Caco-2 (cell line): ENCODE results near the gene SMAGP. TPM values are rescaled to one million over a fixed set of nuclear protein-coding genes. Genes with fewer than 3 reads are reported as not detected.

Experiments used
- BruUV-seq: library from RNA; stranded (reverse); fragments of 400-500 nt; replicated peaks from 2 replicates; lab custom pipeline; 2021; lab: Mats Ljungman, UMichigan
- CTCF ChIA-PET: fragments of 300-600 bp; sonication (Branson Sonifier 250); formaldehyde crosslinking; loops from one replicate; lab custom pipeline; 2022; ENCODE audit warnings: antibody characterized with exemption; lab: Charles Lee
- POLR2A ChIA-PET: fragments of 300-600 bp; sonication (Branson Sonifier 250); formaldehyde crosslinking; loops from one replicate; lab custom pipeline; 2022; ENCODE audit warnings: antibody characterized with exemption; lab: Charles Lee
- DNase-seq, 2 experiments: peaks; one replicate each; pipeline versions ENCODE4 v3.0.0 to v3.0.0-alpha.2; 2020 to 2022
- H3K27me3 ChIP-seq: replicated peaks from 2 replicates; pipeline ENCODE4 v1.6.0; 2011; ENCODE audit warnings: low read length; ENCODE audit not compliant: control insufficient read depth, insufficient read depth
- H3K36me3 ChIP-seq: 2 replicates; pipeline ENCODE4 v1.5.1; 2011; ENCODE audit warnings: low read length; ENCODE audit not compliant: control insufficient read depth, insufficient read depth
- H3K4me1 ChIP-seq: fragments of 250-450 bp; sonication (Bioruptor Pico); 2 replicates; pipeline ENCODE4 v1.5.1; 2020; ENCODE audit warnings: mild to moderate bottlenecking
- H3K4me3 ChIP-seq: 2 replicates; pipeline ENCODE4 v1.5.1; 2011; ENCODE audit warnings: low read depth, mild to moderate bottlenecking, control low read depth, low read length
- H3K9me3 ChIP-seq: fragments of 250-450 bp; sonication (Bioruptor Pico); 2 replicates; pipeline ENCODE4 v1.5.1; 2020; ENCODE audit warnings: mild to moderate bottlenecking, moderate library complexity
- H3K27ac Mint-ChIP-seq: one replicate; pipeline ENCODE4 v1.8.0; 2022; ENCODE audit warnings: mixed read lengths; ENCODE audit not compliant: unreplicated experiment
- H3K27me3 Mint-ChIP-seq: one replicate; pipeline ENCODE4 v1.8.0; 2022; ENCODE audit warnings: mixed read lengths; ENCODE audit not compliant: insufficient read depth, unreplicated experiment
- H3K36me3 Mint-ChIP-seq: one replicate; pipeline ENCODE4 v1.8.0; 2022; ENCODE audit warnings: mild to moderate bottlenecking, mixed read lengths; ENCODE audit not compliant: insufficient read depth, unreplicated experiment
- H3K4me1 Mint-ChIP-seq: one replicate; pipeline ENCODE4 v1.8.0; 2022; ENCODE audit warnings: low read depth, mixed read lengths; ENCODE audit not compliant: unreplicated experiment
- H3K4me3 Mint-ChIP-seq: one replicate; pipeline ENCODE4 v1.8.0; 2022; ENCODE audit warnings: mild to moderate bottlenecking, moderate library complexity, mixed read lengths; ENCODE audit not compliant: unreplicated experiment
- H3K9me3 Mint-ChIP-seq: one replicate; pipeline ENCODE4 v1.8.0; 2022; ENCODE audit warnings: mixed read lengths; ENCODE audit not compliant: unreplicated experiment
- CTCF ChIP-seq, 2 experiments: fragments of 200-600 bp in 1 of 2; IDR thresholded peaks; 1 replicate in 1 of 2; 2 replicates in 1 of 2; pipeline versions ENCODE4 v1.5.1 to v1.8.0; 2011 to 2022; ENCODE audit warnings: antibody characterized with exemption in 1 of 2, control low read depth in 1 of 2, inconsistent platforms in 1 of 2, low read depth in 1 of 2, low read length in 1 of 2, mild to moderate bottlenecking in 1 of 2, moderate library complexity in 1 of 2; ENCODE audit not compliant: insufficient read depth in 1 of 2, severe bottlenecking in 1 of 2, unreplicated experiment in 1 of 2
- intact Hi-C: fragments of 100-400 bp; cut with micrococcal nuclease; formaldehyde crosslinking; loops from one replicate; pipeline ENCODE4 v1.10.0; 2022; ENCODE audit not compliant: unreplicated experiment
- total RNA-seq: library from RNA; stranded (reverse); gene quantifications from 2 replicates; pipeline ENCODE4 v1.2.3, GENCODE V29; 2022

SMAGP gene
- total RNA-seq, 1 experiment from 2014 or later, result 108 TPM

GRCh38 chr12:51214895-51215294 lies 55.3 kb downstream of the SMAGP start:
- H3K4me1 ChIP-seq, result peaks cover 6% of the 10 kb centered on the region; the same call in 1 of the 2 replicates
- no peaks in the 10 kb centered on the region for H3K27me3 ChIP-seq
- no TSS peak for BruUV-seq
- no peaks in the 10 kb centered on the region for H3K9me3 Mint-ChIP-seq
- ChIA-PET POLR2A (interaction anchor here (0.7 kb wide), 1 partner anchor 23 kb away, joined by 4 read pairs; the partner anchor contains the start of gene DAZAP2), CTCF (no interaction called here)
- no peak overlapping the region for H3K27ac Mint-ChIP-seq
- no peaks in the 10 kb centered on the region for H3K27me3 Mint-ChIP-seq
- no peaks in the 10 kb centered on the region for H3K36me3 Mint-ChIP-seq
- DNase-seq, result no peak
- intact Hi-C loops, result no loop called here
- H3K4me3 Mint-ChIP-seq, result no peak overlapping the region
- no peaks in the 10 kb centered on the region; the same call in 1 of the 2 replicates for H3K36me3 ChIP-seq
- H3K4me1 Mint-ChIP-seq, result peaks cover 12% of the 10 kb centered on the region
- H3K9me3 ChIP-seq, result no peaks in the 10 kb centered on the region
- TF ChIP-seq CTCF (IDR thresholded peaks at IDR 0.05; ENCODE audit: insufficient read depth in 1 of 2, low read depth in 1 of 2, low read length in 1 of 2, severe bottlenecking in 1 of 2, unreplicated experiment in 1 of 2), result no peak
- no peak overlapping the region for H3K4me3 ChIP-seq

- Histone ChIP-seq H3K36me3 (no peaks in the 10 kb centered on the region; the same call in 1 of the 2 replicates), H3K9me3 (no peaks in the 10 kb centered on the region), H3K4me1 (no peaks in the 10 kb centered on the region), H3K4me3 (no peak overlapping the region), H3K27me3 (no peaks in the 10 kb centered on the region)
- Mint-ChIP-seq H3K4me1 (no peaks in the 10 kb centered on the region), H3K9me3 (no peaks in the 10 kb centered on the region), H3K27ac (no peak overlapping the region), H3K27me3 (no peaks in the 10 kb centered on the region), H3K36me3 (no peaks in the 10 kb centered on the region), H3K4me3 (no peak overlapping the region)
- DNase-seq, result no peak
- no peak for TF ChIP-seq CTCF (IDR thresholded peaks at IDR 0.05; ENCODE audit: insufficient read depth in 1 of 2, low read depth in 1 of 2, low read length in 1 of 2, severe bottlenecking in 1 of 2, unreplicated experiment in 1 of 2)
- ChIA-PET POLR2A (no interaction called here), CTCF (interaction anchor here (0.6 to 1.7 kb wide), 2 partner anchors 8 to 131 kb away, joined by 3 to 5 read pairs; no protein-coding TSS in a partner anchor)
- no TSS peak for BruUV-seq
- intact Hi-C loops, result no loop called here
Measured at GRCh38 chr12:51210690-51211395, 59.4 kb downstream of the SMAGP start.

- Mint-ChIP-seq H3K27ac (no peak overlapping the region), H3K4me1 (no peaks in the 10 kb centered on the region), H3K4me3 (no peak overlapping the region), H3K9me3 (no peaks in the 10 kb centered on the region), H3K36me3 (no peaks in the 10 kb centered on the region), H3K27me3 (no peaks in the 10 kb centered on the region)
- POLR2A ChIA-PET, result no interaction called here
- TF ChIP-seq CTCF (IDR thresholded peaks at IDR 0.05; ENCODE audit: insufficient read depth in 1 of 2, low read depth in 1 of 2, low read length in 1 of 2, severe bottlenecking in 1 of 2, unreplicated experiment in 1 of 2), result no peak
- intact Hi-C loops, result no loop called here
- BruUV-seq, result no TSS peak
- H3K36me3 ChIP-seq, result no peaks in the 10 kb centered on the region; the same call in 1 of the 2 replicates
- H3K4me3 ChIP-seq, result no peak overlapping the region
- CTCF ChIA-PET, result no interaction called here
- H3K4me1 ChIP-seq, result no peaks in the 10 kb centered on the region
- no peak for DNase-seq
- H3K9me3 ChIP-seq, result no peaks in the 10 kb centered on the region
- H3K27me3 ChIP-seq, result no peaks in the 10 kb centered on the region
Measured at GRCh38 chr12:51209259-51209658, 61.0 kb downstream of the SMAGP start.
